Limb (tissue), 2 donors: ENCODE results near the gene NTM.

Experiments used
- DNase-seq, 2 donors: peaks; one replicate each; pipeline ENCODE4 v3.0.0-alpha.2; 2016; ENCODE audit errors: extremely low spot score in 2 of 2

The NTM gene

DNA sequence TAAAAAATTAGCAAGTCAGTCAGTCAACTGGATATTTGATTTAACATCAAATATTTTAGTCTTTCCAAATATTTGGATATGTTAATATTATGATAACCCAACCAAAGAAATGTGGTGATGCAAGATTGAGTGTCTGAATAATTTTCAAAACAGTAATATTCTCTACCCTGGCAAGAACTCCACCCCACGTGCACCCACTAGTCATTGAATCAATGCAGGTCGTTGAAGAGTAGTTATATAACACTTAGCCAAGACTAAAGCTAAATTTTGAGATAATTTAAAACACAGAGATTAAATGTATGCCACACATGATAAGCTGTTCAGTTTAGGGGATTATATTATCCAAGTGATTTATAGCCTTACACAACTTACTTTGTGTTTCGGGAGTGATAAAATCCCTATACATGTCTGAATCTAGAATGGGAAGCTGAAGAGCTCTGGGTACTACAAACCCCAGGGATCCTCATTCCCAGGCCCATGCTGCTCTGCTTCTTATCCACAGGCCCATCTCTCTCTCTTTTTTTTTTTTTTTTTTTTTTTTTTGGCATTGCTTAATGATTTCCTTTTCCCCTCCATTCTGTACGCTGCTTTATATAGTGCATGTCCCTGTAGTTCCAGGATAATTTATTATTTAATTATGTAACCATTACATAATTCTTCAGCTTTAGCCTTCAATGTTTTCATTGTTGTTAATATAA is 392.9 kb downstream of the NTM start:
- no peak for DNase-seq

DNA sequence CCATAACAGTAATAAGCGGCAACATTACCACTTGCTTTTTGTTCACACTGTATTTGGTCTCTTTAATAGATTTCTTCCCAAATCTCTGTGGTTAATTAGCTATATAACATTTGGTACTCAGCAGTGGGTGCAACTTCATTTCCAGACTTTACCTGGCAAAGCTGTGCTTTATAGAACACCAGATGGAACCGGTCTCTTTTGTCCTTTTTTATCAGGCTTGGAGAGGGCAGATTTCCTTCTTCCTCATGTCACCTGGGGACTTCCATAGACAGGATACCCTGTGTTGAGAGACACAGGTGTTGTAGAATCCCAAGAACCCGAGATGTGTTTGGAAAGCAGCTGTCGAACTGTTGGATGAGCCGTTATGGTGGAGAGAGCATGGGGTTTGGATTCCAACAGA is 393.7 kb downstream of the NTM start:
- DNase-seq = no peak

DNA sequence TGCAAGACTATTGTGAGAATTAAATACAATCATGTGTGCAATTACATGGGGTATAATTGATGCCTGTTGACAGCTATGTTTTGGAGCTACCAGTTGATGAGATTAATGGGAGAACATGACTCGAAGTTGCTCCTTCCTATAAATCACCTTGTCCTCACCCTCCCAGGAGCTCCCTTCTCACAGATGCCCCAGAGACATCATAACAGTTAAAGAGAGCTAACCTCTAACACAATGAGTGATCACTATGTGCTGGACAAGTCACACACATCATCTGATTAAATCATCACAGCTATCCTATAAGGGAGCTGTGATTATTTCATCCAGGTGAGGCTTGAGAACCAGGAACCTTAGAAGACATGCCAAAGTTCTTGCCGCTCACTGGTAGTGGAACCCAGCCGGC is 394.2 kb downstream of the NTM start:
- no peak for DNase-seq

DNA sequence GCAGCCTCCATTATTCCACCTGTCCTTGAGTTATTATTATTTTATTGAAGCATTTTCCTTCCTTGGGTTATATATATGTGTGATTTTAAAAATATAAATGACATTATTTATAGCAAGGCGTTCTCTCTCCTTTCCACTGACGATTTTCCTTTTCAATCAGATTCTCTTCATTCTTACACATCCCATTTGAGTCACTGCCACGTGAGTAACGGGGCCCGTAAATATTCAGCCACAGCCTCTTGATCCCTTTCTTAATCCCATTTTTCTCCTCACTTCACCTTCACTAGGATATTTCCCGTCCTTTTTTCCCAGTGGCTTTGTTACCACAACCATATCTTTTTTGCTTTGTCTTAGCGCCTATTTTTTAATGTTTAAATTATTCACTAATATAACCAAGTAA is 396.2 kb downstream of the NTM start:
- DNase-seq = no peak

DNA sequence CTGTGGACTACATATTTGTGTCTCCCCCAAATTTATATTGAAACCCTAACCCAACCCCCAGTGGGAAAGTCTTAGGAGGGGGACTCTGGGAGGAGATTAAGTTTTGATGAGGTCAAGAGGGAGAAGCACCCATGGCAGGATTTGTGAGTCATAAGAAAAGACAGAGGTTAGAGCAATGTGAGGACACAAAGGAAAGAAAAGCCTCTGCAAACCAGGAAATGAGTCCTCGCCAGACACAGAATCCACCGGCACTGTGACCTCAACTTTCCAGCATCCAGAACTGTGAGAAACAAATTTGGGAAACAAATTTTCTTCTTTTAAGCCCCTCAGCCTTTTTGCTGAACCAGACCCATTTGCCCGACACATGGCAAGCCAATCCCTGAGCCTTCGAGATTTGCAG is 397.0 kb downstream of the NTM start:
- no peak for DNase-seq

DNA sequence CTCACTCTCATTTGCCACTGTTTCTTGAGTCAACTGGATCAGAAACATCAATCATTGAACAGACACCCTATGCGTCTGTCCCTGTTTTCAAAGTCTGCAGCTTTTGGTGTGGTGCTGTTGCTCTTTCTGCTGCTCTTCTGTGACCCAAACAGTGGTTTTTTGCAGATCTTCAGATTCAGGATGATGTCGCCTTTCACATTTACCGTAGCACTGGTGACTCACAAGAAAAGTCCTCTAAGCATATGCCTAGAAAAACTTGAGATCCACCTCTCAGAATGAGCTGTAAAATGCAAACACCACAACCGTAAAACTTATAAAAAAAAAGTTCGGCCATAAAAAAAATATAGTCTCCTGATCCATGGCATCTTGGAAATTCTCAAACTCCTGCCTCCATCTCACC is 400.4 kb downstream of the NTM start:
- DNase-seq = no peak

- DNase-seq = no peak
Measured at GRCh38 chr11:131771471-131771870, 401.1 kb downstream of the NTM start.

GRCh38 chr11:131773626-131774025 is 403.2 kb downstream of the NTM start:
- no peak for DNase-seq

DNA sequence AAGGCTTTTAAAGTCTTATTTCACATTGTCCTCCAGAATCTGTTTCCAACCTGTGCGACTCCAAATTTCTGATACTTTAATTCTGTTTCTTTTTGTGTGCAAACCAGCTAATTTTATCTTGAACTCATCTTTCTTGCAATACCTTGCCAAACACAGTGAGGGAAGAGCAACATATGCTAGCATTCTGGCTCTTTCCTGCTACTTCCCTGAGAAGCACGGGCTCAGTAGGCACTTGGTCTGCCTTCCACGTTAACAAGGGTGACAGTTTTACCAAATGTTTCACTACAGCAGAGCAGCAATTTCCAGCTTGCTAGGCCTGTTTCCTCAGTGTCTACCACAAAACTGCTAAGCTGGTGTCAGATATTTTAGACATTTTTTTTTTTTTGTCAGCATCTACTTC is 405.8 kb downstream of the NTM start:
- DNase-seq = no peak

GRCh38 chr11:131785801-131786200 is 415.4 kb downstream of the NTM start:
- DNase-seq = no peak

GRCh38 chr11:131787119-131787518 is 416.7 kb downstream of the NTM start:
- DNase-seq = no peak

DNA sequence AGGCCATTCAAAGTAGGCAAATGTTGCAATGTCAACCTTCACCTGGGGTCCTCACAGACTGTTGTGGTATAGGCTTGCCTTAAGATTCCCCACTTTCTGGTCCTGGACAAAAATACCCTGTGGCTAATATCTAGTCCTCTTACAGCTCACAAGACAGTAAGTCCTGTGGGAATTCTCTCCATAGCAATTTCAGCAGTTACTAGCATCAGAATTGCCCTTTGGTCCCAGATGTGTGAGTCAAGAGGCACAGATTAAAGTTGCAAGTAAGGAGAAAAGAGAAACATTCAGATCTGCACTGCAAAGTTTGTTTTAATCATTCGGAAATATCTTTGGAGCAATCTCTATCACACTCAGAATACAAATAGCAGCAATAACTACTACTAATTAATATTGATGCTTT is 420.2 kb downstream of the NTM start:
- no peak for DNase-seq

DNA sequence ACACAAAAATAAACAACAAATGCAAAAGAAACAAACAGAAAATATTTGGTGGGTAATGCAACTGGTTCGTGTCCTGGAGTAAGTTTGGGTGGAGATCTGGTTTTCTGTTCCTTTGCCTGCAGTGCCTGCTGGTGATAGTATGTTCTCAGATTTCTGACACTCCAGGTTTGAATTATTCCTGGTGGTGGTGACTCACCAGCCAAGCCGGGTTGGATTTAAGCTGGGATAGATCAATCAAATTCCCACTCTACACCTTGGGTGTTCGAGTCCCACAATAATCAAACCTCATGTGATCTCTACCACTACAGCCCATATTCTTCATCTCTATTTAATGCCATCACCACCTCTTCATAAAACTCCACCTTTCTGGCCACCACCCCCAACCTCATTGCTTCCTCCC is 421.8 kb downstream of the NTM start:
- no peak for DNase-seq

GRCh38 chr11:131796089-131796488 is 425.7 kb downstream of the NTM start:
- no peak for DNase-seq

GRCh38 chr11:131796541-131796940 is 426.1 kb downstream of the NTM start:
- DNase-seq = no peak

GRCh38 chr11:131800452-131800851 is 430.0 kb downstream of the NTM start:
- no peak for DNase-seq

DNA sequence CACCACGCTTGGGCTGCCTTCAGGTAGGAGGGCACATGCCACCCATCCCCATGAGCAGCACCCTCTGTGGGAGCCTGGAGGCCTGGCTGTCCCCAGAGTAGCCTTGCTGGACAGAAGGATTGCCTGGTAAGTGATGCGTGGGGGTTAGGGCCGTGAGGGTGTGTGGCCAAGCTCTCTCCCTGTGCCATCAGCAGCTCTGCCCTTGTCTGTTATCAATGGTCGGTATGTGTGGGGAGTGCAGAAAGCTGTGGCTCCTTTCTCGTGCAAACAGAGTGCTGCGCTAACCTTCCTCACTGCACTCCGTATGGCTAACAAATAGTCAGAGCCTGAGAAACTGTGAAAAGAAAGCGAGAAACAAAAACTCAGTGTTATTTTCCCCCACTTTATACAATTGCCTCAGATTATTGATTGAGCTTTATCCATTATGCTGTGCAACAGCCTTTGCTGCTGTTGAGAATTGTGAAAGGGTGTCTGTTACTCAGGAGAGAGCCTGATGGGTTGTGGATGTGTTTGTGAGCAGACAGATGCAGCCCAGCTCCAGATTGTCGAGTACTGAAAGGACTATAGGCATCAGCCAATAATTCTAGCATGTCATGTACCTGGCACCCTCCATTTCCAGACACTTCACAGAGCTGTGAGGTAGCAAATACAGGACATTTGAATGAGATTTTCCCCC is 432.2 kb downstream of the NTM start:
- DNase-seq = no peak

DNA sequence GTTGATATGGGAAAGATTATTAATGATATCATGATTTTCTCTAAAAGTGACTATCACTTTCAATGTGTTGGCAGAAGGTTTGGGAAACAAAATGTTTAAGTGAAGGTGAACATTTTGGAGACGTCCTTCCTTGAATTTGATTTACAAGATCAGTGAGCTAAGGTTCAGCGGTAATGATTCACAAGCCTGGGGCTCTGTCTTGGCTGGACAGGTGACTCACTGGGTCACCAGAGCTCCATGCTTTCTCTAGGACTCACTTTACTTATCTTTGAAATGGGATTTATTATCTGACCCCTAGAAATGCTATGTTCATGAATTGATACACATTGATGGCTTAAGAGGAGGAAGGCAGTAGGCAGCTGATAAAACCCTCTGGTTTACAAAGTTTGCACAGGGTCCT is 437.5 kb downstream of the NTM start:
- DNase-seq = no peak

- DNase-seq = no peak
Measured at GRCh38 chr11:131808470-131808869, 438.1 kb downstream of the NTM start.

GRCh38 chr11:131809203-131809918 is 438.9 kb downstream of the NTM start:
- no peak for DNase-seq

- DNase-seq = no peak
Measured at GRCh38 chr11:131810541-131810940, 440.1 kb downstream of the NTM start.

DNA sequence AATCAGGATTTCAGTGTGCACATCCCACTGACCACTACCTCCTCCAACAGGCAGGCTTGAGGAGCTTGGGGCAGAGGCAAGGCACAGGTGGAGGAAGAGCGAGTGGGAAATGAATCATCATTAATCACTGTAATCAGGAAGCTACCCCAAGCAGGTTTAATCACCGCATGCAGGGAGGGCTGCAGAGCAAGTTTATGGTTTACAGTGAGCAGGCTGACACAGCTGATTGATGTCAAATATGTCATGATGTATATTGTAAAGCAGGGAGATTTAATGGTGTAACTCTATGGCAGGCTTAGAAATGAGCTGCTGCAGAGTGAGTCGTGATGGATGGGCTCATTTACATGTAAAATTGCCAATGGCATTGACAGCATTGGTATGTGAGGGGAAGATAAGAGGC is 441.0 kb downstream of the NTM start:
- DNase-seq = no peak

DNA sequence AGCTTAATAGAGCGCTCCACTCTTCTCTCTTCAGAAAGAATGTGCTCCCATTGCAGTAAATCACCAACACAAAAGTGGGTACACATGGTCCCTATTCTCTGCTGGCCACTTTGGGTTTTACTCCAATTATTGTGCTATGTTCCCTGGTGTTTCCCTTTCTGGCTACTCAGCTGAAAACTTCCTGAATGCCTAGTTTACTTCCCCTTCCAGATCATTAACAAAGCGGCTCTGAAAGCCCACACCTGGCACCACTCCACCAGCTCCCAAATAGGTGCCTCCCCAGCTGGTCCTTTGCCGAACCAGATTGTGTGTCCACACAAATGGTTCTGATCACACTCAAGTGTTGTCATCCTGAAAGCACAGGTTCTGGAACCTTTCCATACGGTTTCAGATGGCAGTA is 443.7 kb downstream of the NTM start:
- DNase-seq = no peak
